GM20431 (cell line): ENCODE measurements around the gene LSG1.
"Not testable (repeated sequence)": the region's sequence is repeated elsewhere in the genome, so short reads cannot be mapped to it uniquely, and the experiment has no call there.

ENCODE experiments used
- in situ Hi-C: fragments of 300-500 bp; cut with MseI, MboI; formaldehyde crosslinking; loops from one replicate; pipeline ENCODE4 v1.15.0; 2020; ENCODE audit warnings: low sequenced_read_pairs; ENCODE audit not compliant: unreplicated experiment

LSG1 gene

DNA sequence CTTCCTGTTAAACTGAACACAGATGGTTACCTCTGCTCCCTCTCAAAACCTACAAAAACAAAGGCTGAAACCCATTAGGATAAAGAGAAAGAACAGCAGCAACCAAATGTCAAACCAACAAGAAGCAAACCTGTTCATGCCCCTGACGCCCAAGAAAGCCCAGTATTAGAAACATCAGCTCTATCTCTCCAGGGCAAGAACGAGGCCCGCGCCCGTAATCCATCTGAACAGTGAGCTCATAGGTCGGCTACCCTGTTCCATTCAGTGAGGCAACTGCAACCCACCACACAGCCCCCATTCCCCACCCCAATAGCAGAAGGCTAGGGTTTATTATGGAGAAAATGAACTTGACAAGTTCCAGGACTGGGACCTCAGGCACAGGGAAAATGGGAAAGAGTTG is 10.0 kb downstream of the LSG1 start:
- in situ Hi-C loops = loop anchor here (25.0 kb wide), 1 partner anchor 875 kb away; the partner anchor contains the start of gene PPP1R2

DNA sequence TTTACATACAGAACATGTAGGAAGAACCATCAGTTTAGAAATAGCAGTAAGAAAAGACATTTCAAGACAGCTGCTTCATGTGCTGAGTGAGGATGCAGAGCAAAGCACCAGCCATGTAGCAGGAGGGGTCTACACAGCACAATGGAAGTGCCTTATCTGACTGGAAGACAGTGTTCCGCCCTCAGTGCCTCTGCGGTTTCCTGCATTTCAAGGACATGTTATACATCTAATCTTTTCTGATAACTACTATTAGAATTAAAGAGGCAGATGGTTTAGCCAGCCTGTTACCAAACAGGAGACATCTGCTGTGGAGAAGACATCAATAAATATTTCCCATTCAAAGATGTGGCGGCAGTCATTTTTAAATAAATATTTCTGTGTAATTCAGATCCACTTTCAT is 10.6 kb downstream of the LSG1 start:
- in situ Hi-C loops = loop anchor here (25.0 kb wide), 1 partner anchor 876 kb away; the partner anchor contains the start of gene PPP1R2

DNA sequence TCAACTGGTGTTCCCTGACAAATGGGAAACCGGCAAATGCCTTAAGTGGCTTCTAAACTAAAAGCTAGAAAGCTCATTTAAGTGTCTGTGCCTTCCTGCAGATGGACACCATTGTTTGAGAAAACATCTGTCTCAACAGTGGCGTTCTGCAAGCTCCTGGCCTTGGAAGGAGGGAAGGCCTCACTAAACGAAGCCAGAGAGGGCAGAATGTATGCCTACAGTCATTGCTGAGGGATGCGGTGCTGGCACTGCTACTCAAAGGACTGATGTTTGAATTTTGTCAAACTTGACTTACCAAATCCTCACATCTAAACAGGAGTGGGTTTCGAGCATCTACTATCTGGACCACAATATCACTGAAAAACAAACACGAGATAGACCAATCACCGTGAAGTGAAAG is 12.2 kb downstream of the LSG1 start:
- in situ Hi-C loops = loop anchor here (25.0 kb wide), 1 partner anchor 878 kb away; the partner anchor contains the start of gene PPP1R2

DNA sequence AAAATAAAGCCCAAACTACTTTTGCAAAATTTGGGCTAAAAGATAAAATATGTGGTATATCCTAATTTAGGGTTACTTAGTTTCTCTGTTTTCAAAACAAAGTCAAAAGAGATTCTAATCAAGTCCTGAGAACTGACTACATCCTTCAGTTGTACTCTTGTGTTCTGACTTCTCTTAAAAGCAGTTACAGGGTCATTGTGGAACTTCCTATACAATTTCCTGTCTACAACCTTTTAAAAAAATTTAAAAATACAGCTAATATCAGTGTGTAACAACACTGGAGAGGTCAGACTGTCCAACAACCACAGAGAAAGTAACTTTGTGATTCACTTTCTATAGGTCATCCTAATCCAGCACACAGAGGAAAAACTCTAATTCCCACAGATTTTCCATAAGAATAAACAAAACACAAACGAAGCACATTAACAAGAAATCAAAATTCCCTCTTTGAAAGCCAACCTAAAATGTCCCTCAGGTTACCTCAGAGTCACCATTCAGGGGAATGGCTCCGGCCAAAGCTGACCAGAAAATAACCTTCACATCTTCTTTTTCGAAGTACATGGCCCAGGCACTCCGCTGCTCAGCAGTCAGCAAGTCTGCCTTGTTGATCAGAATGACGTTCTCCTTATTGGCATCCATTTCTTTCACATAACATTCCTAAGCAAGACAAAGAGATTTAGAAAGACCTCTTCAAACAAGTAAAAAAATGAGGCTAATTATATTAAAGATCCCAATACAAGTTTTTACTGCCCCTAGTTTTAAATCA is 13.3 kb downstream of the LSG1 start:
- in situ Hi-C loops = loop anchor here (25.0 kb wide), 1 partner anchor 879 kb away; the partner anchor contains the start of gene PPP1R2

DNA sequence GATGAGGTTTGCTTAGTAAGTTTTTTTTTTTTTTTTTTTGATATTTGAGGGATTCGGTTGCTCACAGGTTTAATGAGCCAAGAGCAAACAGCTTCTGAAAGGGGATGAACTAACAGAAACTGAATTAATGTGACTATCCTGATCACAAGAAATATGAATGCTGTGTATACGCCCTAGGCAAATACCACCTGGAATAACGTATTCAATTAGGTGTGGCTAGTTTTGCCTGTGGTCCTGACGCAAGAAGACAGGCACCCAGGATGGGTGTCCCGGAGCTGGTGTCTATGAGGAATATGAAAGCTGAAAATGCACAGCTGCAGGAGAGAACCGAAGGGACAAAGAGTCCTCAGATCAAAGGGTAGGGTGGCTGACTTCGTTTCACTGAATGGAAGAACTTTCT is 14.6 kb downstream of the LSG1 start:
- in situ Hi-C loops = loop anchor here (25.0 kb wide), 1 partner anchor 880 kb away; the partner anchor contains the start of gene PPP1R2

DNA sequence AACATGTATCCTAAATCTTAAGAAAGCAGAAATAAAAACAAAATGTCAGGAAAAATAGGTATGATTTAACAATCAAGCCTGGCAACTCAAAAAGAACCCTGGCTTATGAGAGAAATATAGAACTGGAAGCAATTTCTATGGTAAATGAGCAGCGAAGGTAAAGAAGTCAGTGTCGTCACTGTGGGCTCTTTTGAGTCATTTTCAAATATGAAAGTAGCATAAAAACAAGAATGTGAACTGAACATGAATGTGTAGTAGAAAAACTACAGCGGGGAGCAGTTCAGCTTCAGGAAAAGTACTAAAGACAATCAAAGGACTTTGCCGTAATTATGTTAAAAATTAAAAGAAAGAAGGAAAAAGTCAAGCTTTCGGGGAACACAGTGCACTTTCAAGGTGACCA is 17.5 kb downstream of the LSG1 start:
- in situ Hi-C loops = loop anchor here (25.0 kb wide), 1 partner anchor 883 kb away; the partner anchor contains the start of gene PPP1R2

DNA sequence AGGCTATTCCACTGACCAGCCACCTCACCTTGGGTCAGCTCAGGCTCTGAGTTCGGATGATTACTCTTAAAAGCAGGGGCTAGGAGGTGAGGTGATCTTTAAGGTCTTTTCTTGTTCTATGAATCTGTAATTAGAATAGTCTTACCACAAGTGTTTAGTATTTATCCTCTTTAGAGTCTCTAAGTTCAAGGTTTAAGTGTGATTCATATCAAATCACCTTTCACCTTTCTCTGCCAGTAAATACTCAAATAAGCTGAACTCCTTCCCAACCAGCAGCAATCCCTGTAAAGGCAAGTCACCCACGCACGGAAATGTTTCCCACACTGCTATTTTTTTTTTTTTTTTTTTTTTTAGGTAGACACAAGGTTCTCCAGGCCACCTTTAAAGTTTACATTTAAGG is 24.2 kb downstream of the LSG1 start:
- in situ Hi-C loops = no loop called here

DNA sequence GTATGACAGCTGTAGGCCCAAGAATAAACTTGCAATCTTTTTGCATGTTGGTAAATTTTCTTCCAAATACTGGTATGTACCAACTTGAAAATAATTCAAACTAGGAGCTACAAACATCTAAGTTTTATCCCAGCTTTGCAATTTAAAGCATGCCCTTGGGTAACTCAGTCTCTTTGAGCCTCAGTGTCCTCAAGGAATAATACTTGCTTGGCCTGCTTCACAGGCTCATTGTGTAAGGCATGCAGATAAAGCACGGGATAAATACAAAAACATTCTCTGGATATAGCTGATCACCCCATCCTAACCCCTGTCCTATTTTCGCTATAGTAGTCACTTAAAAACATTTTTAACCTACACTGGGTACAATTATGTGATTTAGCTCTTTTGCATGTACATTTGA is 29.2 kb downstream of the LSG1 start:
- in situ Hi-C loops = no loop called here

DNA sequence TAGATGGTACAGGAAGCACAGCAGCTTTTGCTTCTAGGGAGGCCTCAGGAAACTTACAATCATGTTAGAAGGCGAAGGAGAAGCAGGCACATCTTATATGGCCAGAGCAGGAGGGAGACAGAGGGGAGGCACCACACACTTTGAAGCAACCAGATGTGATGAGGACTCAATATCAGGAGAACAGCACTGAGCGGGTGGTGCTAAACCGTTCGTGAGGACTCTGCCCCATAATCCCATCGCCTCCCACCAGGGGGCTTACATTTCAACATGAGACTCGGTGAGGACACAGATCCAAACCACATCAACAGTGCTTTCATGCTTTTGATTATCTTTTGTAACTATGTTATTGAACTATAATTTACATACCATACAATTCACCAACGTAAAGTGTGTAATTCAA is 31.2 kb downstream of the LSG1 start:
- in situ Hi-C loops = no loop called here

DNA sequence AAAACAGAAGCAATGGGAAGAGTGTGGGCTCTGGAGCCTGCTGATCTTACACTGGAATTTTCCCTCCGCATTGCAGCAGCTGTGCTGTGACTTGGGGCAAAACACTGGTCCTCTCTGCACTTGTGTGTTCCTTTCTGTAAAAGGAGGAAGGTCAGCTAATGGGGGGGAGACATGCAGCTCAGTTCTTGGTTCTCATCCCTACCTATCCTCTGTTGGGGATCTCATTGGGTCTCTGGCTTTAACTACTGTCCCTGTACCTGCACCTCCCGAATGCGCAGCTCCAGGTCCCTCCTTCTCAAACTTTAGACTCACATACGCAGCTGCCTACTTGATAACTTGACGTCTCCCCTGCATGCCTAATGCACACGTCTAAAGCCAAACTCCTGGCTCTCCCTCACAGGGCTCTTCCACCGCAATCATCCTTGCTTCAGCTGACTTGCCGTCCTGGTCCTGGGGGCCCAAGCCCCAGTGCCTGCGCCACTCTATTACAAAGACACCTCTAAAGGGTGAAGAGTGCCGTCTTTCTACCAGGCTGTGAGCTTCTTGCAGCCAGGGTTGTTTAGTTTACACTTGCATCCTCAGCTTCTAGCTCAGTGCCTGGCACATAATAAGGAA is 32.9 kb downstream of the LSG1 start:
- in situ Hi-C loops = no loop called here

DNA sequence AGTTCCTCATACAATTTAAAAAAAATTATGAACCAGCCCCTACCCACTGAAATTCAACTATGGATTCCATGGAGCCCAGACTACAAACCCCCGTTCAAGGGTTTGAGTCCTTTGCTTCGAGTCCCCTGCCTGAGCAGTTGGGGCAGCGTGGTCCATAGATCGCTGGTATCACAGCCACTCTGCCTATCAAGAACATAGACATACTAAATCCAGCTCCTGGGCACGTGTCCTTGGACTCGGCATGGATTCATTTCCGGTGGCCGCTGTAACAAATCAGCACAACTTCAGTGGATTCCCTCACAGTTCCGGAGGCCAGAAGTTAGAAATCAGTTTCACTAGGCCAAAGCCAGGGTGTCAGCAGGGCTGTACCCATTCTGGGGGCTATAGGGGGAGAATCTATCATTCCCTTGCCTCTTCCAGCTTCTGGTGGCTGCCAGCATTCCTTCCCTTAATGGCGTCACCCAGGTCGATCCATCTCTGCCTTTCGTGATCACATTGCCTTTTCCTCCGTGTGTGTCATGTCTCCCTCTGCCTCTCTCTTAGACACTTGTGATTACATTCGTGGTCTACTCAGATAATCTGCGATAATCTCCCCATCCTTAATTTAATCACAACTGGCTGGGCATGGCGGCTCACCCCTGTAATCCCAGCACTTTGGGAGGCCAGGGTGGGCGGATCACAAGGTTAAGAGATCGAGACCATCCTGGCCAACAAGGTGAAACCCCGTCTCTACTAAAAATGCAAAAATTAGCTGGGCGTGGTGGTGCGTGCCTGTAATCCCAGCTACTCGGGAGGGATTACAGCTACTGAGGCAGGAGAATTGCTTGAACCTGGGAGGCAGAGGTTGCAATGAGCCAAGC is 34.2 kb downstream of the LSG1 start:
- in situ Hi-C loops = no loop called here

DNA sequence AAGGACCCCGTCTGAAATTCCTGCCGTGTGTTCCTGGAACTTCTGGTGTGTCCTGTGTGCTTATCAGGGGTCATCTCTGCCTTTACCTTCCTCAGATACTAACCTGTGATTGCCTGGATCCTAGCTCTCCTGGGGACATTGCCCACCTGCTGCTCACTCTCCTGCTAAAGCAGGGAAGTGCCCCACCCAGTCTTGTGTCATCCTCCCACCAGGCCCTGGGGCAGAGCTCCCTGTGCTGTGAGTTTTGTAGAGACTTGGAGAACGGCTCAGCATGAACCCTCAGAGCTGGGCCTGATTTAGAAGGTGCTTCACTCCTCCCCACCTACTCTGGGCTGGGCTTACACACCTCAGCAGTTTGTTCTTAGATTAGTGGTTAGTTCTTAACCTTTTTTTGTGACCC is 34.9 kb downstream of the LSG1 start:
- in situ Hi-C loops = no loop called here

DNA sequence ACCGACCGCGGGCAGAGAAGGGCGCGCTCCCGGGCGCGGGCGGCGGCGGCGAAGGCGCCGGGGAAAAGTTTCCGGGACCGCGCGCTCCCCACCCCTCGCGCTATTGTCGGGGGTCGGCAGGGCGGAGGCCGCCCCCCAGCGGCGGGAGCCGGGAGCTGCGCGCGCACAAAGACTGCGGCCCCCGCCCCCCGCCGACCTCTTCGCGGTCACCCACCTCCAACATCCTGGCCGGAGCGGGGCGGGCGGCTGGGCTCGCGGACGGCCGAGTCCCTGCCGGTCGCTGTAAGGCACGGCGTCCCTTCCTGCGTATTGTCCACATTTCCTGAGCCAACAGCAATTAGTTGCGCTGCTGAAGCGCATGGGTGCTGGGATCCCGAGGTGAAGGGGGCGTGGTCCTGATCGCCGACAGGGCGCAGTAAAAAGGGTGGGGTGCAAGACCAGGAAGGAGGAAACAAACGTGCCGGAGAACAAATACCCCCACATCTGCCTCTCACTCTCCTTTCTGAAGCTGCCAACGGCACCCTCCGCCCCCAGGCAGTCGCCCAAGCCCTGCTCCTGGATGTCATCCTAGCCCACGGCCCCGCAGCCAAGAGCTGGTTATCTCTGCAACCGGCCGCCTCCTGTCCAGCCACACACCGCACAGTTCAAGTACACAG is 38.5 kb downstream of the LSG1 start, which contains the start of gene TMEM44:
Gene TMEM44 (minus strand): TSS at position 71 of the 656 bp plus-strand sequence. CDS start 204 bp downstream, outside the sequence.
- in situ Hi-C loops = no loop called here

DNA sequence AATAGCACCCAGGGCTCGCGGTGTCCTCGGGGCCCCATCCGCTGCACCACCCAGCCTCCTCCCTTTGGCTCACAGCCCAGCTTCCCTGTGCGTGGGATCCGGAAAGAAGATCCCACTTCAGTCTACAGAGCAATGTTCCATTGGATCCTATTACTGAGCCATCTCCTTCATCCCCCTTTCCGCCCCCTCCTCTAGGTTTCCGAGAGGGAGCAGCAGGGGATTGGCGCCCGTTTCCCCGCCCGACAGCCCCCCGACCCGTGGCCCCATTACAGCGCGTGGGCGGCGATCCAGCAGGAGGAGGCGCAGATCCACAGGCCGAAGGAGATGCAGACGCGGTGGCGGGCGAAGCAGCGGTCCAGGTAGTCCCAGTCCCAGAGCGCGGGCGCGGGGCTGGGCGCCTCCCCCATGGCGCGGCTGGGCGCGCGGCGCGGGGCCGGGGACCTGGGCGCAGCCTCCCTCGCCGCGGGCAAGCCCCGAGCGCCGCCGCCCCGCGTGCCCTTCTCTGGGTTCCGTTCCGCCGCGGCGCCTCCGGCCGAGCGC is 39.1 kb downstream of the LSG1 start:
- in situ Hi-C loops = no loop called here

DNA sequence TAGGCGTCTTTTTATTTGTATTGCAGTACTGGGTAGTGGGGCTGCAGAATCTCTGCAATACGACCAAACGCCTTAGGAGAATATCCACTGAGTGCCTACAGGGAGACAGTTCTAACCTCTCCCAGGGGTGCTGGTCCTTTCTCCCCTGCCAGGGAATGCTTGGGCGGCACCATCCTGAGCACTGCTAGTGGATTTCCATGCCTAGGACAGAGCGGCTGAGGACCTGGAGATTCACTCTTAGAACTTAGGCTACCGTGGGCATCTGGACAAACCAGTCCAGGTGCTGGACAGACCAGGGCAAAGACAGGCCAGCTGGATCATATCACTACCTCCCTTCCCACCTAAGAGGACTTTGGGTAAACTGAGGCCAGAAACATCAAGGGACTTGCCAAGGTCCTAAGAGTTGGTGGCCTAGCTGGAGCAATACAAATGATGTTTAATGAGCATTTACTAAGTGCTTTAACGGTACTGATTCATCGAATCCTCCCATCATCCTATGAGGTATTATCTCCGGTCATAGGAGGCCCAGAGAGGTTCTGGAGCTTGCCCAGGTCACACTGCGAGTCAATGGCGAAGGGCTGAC is 39.7 kb downstream of the LSG1 start:
- in situ Hi-C loops = no loop called here

DNA sequence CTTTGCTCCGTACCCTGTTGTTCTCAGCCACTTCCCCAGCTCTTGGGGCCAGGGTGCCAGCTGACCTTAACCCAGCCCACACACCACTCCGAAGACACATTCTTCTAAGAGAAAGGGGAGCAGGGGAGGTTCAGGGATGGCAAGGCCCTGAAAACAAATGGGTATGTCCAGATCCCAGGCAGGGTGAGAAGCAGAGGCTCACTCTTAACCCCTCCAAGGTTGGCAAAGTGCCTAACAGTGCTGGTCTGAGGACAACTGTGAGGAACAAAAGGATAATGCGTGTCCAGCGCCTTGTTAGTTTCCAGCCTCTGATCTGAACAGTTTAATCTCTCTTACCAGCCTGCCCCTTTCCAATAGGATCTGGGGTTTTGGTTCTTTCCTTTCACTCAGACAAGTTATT is 40.3 kb downstream of the LSG1 start:
- in situ Hi-C loops = no loop called here

DNA sequence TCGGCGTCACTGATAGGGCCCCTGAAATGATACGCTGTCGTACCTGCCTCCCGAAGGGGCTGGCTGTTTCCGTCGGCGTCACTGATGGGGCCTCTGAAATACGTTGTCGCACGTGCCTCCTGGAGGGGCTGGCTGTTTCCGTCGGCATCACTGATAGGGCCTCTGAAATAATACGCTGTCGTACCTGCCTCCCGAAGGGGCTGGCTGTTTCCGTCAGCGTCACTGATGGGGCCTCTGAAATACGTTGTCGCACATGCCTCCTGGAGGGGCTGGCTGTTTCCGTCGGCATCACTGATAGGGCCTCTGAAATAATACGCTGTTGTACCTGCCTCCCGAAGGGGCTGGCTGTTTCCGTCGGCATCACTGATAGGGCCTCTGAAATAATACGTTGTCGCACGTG is 41.3 kb downstream of the LSG1 start:
- in situ Hi-C loops = not testable (repeated sequence)

DNA sequence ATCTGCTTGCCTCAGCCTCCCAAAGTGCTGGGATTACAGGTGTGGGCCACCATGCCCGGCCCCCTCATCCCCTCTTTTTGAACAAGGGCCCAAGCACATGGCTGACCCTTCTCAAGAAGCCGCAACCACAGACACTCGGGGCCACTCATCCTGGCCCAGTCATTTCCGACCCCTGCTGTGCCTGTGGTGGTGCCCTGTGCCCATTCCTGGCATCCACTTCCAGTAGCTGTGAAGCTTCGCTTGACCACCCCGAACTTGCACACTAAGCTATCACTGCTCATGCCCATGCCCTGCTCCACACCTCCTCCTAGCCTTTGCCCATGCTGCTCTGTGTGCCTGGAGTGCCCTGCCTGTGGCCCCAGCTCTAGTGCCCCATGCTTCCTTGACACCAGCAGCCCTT is 47.0 kb downstream of the LSG1 start:
- in situ Hi-C loops = no loop called here
